Forelimb muscle (tissue), 1 donor: ENCODE measurements around the gene SERPINI1. TPM values are rescaled to one million over a fixed set of nuclear protein-coding genes. Genes with fewer than 3 reads are reported as not detected.

Experiments used
- DNase-seq: peaks from one replicate; pipeline ENCODE4 v3.0.0-alpha.2; 2013; ENCODE audit warnings: low read depth
- polyA plus RNA-seq: library from polyadenylated mRNA; unstranded; fragments of 120-200 nt; gene quantifications from one replicate; pipeline ENCODE4 v1.2.1, GENCODE V29; 2013; ENCODE audit not compliant: insufficient read length

SERPINI1 gene
- polyA plus RNA-seq, 1 donor: 7.9 TPM

- peak; percentile 95 for DNase-seq
Observed at GRCh38 chr3:167734498-167735232, 856 bp upstream of the SERPINI1 start, which contains the start of gene PDCD10. TSS of gene PDCD10 (minus strand) at chr3:167734892. CDS start at chr3:167720157, 14,735 bp downstream.

- DNase-seq: no peak
Observed at GRCh38 chr3:167736264-167736787, 805 bp downstream of the SERPINI1 start.

- no peak for DNase-seq
Observed at GRCh38 chr3:167736997-167737396, 1.5 kb downstream of the SERPINI1 start.

GRCh38 chr3:167738037-167738436 is 2.5 kb downstream of the SERPINI1 start:
- DNase-seq: no peak

DNA sequence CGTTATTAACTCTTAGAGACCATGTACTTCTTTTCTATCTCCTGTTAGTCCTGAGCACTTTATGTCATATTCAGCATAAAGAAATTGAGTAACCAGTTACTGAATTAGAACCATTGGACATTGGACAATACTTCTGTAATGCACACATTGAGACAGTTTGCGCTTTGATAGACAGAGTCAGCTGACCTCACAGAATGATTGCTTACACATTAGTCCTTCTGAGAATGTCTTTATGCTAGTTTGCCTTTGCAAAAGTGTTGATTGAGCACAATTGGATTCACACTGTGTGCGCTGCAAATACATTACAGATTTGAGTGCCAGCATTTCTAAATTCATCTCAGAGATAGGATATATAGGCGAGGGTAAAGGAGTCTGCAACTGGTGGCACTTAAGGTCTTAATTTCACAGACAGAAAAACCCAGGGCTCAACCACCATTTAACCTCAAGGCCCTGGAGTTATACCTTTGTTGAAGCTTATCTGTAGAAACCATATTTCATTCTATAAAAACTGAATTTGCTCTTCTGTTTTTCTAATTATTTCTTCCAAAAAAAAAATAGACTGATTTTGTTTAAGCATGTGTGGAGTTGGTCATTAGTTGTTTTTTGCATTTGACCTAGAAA is 3.8 kb downstream of the SERPINI1 start:
- no peak for DNase-seq

DNA sequence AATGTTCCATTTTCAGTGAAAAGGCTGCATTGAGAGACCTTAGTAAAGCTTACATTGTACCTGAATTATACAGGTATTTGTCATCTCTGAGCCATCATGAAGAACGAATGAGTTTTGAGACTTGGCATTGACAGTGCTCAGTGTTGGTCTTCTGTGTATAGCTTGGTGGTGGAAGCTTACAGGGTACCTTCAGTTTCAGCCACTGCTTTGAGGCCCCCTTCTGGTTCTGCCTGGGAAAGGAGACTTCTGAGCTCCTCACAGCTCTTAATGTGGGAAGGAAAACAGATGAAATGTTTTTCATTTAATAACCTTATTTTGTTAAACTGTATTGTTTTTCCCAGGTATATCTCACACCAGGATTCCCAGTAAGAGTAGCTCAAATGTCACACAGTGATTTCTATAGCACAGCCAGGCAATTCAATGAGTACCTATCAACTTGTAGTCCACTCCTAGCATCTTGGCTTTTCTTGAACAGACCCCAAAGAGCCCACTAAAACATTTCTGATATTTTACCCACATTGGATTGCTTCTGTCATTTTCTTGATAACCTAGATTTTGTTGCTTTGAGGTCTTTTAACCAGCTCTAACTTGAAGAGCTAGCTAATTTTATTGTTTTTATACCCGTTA is 5.6 kb downstream of the SERPINI1 start:
- DNase-seq: no peak

GRCh38 chr3:167742338-167742737 is 6.8 kb downstream of the SERPINI1 start:
- no peak for DNase-seq

GRCh38 chr3:167743799-167744198 is 8.3 kb downstream of the SERPINI1 start:
- no peak for DNase-seq

- DNase-seq: no peak
Observed at GRCh38 chr3:167749209-167749608, 13.7 kb downstream of the SERPINI1 start.

- DNase-seq: no peak
Observed at GRCh38 chr3:167749728-167750127, 14.2 kb downstream of the SERPINI1 start.

DNA sequence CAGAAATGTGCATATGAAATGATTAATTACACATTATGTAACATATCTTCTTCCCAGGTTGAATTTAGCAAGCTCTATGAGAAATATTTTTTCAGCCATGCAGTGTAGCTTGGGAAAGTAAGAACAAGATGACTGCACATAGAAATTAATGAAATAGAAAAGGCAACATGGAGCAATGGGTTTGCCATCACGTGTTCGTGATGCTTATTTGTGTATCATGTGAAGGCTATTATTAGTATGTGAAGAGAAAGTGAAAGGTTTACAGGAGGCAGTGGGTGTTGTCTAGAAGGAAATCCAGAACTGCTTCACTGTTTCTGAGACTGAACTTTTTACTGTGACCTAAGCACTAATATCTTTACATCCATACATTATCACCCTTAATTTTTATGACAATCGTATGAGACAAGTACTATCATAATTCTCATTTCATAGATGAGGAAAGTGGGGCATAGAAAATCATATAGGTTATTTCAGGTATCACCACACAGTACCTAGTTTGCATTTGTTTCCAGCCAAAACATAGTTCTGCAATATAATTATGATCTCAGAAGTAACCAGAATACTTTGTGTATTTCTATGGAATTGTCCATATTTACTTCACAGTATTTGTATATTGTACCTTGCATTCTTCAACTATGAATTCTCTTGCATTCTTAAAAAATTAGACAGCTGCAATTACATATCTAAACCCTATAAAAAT is 14.9 kb downstream of the SERPINI1 start:
- DNase-seq: no peak

DNA sequence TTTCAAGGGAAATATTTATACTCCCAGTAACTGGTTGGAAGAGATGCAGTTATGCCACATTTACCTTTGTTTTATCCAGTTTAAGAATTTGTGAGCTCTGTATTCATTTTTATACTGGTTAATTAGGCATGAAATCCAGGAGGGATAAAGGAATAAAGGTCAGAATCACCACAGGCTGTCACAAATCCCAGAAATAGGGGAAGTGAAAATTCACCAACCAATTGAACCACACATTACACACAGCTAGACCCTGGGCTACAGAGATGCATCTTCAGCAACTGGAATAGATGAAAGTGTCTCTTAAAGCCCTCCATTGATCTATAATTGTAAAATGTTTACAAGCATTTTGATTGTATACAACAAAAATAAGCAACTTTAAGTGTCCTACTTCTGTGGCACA is 18.5 kb downstream of the SERPINI1 start:
- no peak for DNase-seq

DNA sequence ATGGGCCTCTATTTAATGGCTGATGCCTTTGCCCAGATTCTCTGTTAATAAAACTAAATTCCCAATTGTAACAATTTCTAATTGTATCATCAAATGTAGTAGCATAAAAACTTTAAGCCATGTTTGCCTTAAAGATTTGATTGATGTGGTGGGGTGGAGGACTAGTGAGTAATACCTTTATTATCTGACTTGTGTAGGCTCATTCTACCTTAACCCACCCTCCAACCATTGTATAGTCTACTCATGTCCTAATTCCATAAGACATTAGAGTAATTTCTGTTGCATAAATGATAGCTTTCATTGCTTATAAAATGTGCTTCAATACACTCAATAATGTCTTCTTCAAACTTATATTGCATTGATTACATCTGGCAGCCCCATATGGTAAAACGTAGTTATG is 25.8 kb downstream of the SERPINI1 start:
- DNase-seq: no peak

DNA sequence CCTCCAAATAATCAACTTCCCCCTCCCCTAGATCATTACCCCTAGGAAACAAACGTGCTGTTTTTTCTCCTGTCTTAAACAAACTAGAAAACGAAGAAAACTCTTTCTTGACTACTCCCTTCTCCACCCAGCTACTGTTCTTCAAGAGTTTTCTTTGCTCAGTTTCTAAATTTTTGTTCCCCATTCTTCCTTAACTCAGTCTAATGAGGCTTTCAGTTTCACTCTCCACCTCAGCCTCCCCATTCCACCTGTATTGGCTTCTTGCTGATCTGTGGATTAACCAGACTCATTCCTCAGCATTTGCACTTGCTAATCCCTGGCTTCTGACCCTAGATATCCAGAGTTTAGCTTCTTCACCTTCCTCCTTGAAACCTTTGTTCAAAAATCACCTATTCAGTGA is 26.8 kb downstream of the SERPINI1 start:
- no peak for DNase-seq

DNA sequence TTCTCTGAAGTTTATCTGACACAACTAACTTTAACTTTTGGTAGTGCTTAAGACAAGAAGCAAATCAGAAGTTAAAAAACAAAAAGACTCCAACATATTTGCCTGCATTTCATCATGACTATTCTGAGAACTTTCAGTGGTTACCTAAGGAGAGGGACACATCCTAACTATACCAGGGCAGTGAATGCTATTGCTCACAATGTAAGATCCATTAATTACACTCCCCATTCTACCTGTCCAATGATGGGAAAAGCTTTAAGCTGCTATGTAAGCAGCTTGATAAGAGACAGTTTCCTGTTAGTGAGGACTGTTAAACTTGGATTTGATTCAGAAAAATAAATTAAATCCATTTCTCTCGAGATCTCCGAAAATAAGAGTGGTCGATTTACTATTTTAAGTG is 37.5 kb downstream of the SERPINI1 start:
- DNase-seq: no peak

- no peak for DNase-seq
Observed at GRCh38 chr3:167773584-167773983, 38.1 kb downstream of the SERPINI1 start.

DNA sequence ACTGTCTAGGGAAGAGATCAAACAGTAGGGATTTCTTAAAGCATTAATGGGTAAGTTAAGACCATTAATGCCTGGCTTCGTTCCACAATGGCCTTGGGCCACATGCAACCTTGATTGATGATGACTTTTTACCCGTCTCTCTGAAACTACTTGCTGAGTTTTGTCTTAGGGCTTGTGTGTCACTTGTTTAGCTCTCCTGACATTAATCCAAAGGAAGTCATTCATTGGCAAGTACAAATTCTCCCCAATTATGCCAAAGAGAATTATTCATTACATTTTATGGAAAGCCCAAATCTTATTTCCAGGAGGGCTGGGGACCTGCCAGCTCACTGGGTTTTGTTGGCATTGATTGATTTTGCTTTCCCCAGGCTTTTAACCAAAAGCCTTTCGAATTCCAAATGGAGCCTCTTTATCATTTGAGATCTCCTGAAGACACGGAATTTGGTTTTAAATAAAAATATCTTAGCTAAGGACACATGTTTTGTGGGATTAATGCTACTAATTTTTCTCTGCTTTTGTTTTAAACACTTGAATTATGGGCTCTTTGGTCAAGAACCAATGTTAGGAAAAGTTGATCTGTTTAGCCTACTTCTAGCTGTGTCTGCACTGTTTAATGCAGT is 40.7 kb downstream of the SERPINI1 start:
- DNase-seq: no peak

DNA sequence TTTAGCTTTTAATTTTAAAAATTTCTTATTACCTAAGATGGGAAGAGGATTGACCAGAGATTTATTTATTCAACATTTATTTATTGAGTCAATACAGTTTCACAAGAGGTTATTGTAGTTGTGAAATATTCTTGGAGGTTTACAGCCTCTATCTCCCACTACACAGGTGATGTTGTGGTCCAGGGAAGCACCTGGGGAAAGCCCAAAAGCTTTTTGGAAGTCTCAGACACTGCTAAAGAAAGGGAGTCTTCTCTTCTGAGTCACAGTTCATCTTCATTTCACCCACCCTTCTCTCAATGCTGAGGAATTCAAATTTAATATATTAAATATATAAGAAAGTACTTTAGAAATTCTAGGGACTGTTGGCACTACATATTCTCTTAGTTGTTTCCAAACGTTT is 41.8 kb downstream of the SERPINI1 start:
- no peak for DNase-seq

GRCh38 chr3:167780214-167780883 is 44.8 kb downstream of the SERPINI1 start:
- no peak for DNase-seq

DNA sequence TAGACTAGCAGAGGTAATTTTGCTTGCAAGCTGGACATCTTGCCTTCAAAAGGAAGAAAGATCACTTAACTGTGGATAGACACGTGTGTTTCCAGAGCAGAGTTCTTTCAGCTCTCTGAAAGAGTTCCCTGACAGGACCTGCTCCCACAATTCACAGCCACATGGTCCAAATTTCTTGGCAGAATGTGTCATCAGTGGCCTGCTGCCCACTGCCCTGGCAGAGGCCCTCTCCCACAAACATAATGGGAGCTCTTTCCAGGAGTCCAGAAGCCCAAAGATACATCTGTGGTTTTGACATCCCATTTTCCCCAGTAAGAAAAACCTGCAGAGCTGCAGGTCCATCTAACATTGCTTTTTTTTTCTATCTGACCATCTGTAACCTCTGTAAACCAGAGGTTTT is 48.3 kb downstream of the SERPINI1 start:
- DNase-seq: no peak

- no peak for DNase-seq
Observed at GRCh38 chr3:167785790-167786189, 50.3 kb downstream of the SERPINI1 start.
